Neural cell (in vitro differentiated cells): Measurements from ENCODE around the gene ZWILCH. TPM values are rescaled to one million over a fixed set of nuclear protein-coding genes. Genes with fewer than 3 reads are reported as not detected.
A peak's percentile ranks its signal among the peaks of the same experiment; 100 is the strongest.

ENCODE experiments used
- H2AFZ ChIP-seq: fragments of 200-600, 300-800 bp; sonication (generic), shearing (Covaris generic); 2 replicates; pipeline ENCODE4 v1.6.0; 2014; ENCODE audit warnings: low read depth, mild to moderate bottlenecking, antibody characterized with exemption, low read length, moderate library complexity
- H3F3A ChIP-seq: fragments of 200-600 bp; shearing (Covaris generic); 2 replicates; pipeline ENCODE4 v1.6.1; 2016; ENCODE audit warnings: mild to moderate bottlenecking, moderate library complexity, mixed read lengths, antibody characterized with exemption, low read length; ENCODE audit not compliant: insufficient read depth, poor library complexity, severe bottlenecking
- H3K27ac ChIP-seq: fragments of 200-600, 300-800 bp; sonication (generic), shearing (Covaris generic); 2 replicates; pipeline ENCODE4 v1.5.1; 2014; ENCODE audit warnings: mild to moderate bottlenecking, low read length, moderate library complexity
- H3K27me3 ChIP-seq: fragments of 300-800, 200-600 bp; sonication (generic), shearing (Covaris generic); 2 replicates; pipeline ENCODE4 v1.6.0; 2014; ENCODE audit warnings: mild to moderate bottlenecking, low read depth, low read length, moderate library complexity; ENCODE audit not compliant: insufficient read depth
- H3K36me3 ChIP-seq: fragments of 300-800, 200-600 bp; sonication (generic), shearing (Covaris generic); 2 replicates; pipeline ENCODE4 v1.5.1; 2014; ENCODE audit warnings: mild to moderate bottlenecking, antibody characterized with exemption, low read length, moderate library complexity; ENCODE audit not compliant: insufficient read depth
- H3K4me2 ChIP-seq: fragments of 300-800, 200-600 bp; sonication (generic), shearing (Covaris generic); 2 replicates; pipeline ENCODE4 v1.6.0; 2014; ENCODE audit warnings: mild to moderate bottlenecking, low read length
- H3K4me3 ChIP-seq: fragments of 300-800, 200-600 bp; sonication (generic), shearing (Covaris generic); 2 replicates; pipeline ENCODE4 v1.5.1; 2014; ENCODE audit warnings: mild to moderate bottlenecking, low read length, moderate library complexity
- H3K79me2 ChIP-seq: fragments of 200-600 bp; shearing (Covaris generic); replicated peaks from 2 replicates; pipeline ENCODE4 v1.6.0; 2014; ENCODE audit warnings: mild to moderate bottlenecking, low read length, moderate library complexity; ENCODE audit not compliant: insufficient read depth
- H3K9ac ChIP-seq: fragments of 300-800, 200-600 bp; sonication (generic), shearing (Covaris generic); 2 replicates; pipeline ENCODE4 v1.6.1; 2016; ENCODE audit warnings: mild to moderate bottlenecking, low read length, mixed read lengths
- H3K9me2 ChIP-seq: fragments of 200-600 bp; shearing (Covaris generic); 2 replicates; pipeline ENCODE4 v1.6.1; 2016; ENCODE audit warnings: mild to moderate bottlenecking, low read length, mixed read lengths; ENCODE audit not compliant: insufficient read depth
- H3K9me3 ChIP-seq: fragments of 200-600, 300-800 bp; sonication (generic), shearing (Covaris generic); 2 replicates; pipeline ENCODE4 v1.6.1; 2016; ENCODE audit warnings: mild to moderate bottlenecking, mixed run types, low read length, moderate library complexity, mixed read lengths
- H4K20me1 ChIP-seq: fragments of 200-600 bp; shearing (Covaris generic); 2 replicates; pipeline ENCODE4 v1.6.1; 2016; ENCODE audit warnings: mild to moderate bottlenecking, mixed run types; ENCODE audit not compliant: insufficient read depth
- CTCF ChIP-seq: fragments of 450-650 bp; IDR thresholded peaks from 2 replicates; pipeline ENCODE4 v1.5.1; 2014; ENCODE audit warnings: antibody characterized with exemption, mild to moderate bottlenecking, moderate library complexity; ENCODE audit not compliant: poor library complexity, severe bottlenecking
- EP300 ChIP-seq: fragments of 450-650 bp; conservative IDR thresholded peaks from 2 replicates; pipeline ENCODE4 v1.6.1; 2014; ENCODE audit warnings: antibody characterized with exemption, mild to moderate bottlenecking, moderate library complexity; ENCODE audit not compliant: poor library complexity, severe bottlenecking
- EZH2 ChIP-seq: fragments of 200-600, 300-800 bp; shearing (Covaris generic), sonication (generic); IDR thresholded peaks from 2 replicates; pipeline ENCODE4 v1.6.1; 2014; ENCODE audit warnings: antibody characterized with exemption, low read length, borderline replicate concordance, mild to moderate bottlenecking; ENCODE audit not compliant: insufficient read depth, poor library complexity, severe bottlenecking
- MXI1 ChIP-seq: fragments of 450-650 bp; conservative IDR thresholded peaks from 2 replicates; pipeline ENCODE4 v1.6.1; 2014; ENCODE audit warnings: antibody characterized with exemption, mild to moderate bottlenecking; ENCODE audit not compliant: poor library complexity, severe bottlenecking
- POLR2AphosphoS5 ChIP-seq: IDR thresholded peaks from 2 replicates; pipeline ENCODE4 v1.6.1; 2012
- RAD21 ChIP-seq: fragments of 450-650 bp; conservative IDR thresholded peaks from 2 replicates; pipeline ENCODE4 v1.6.1; 2014; ENCODE audit warnings: antibody characterized with exemption, mild to moderate bottlenecking, moderate library complexity
- REST ChIP-seq: IDR thresholded peaks from 2 replicates; pipeline ENCODE4 v1.6.1; 2012; ENCODE audit warnings: borderline replicate concordance
- SMC3 ChIP-seq: fragments of 450-650 bp; conservative IDR thresholded peaks from 2 replicates; pipeline ENCODE4 v1.6.1; 2014; ENCODE audit warnings: antibody characterized with exemption, mild to moderate bottlenecking, moderate library complexity; ENCODE audit not compliant: poor library complexity
- TAF1 ChIP-seq: IDR thresholded peaks from 2 replicates; pipeline ENCODE4 v1.6.1; 2012; ENCODE audit warnings: low read depth
- polyA plus RNA-seq: library from polyadenylated mRNA; depleted of rRNA; stranded (reverse); fragments of >200 nt; gene quantifications from 2 replicates; pipeline ENCODE4 v1.2.3, GENCODE V29; 2014

The ZWILCH gene
- polyA plus RNA-seq, 1 donor from 2014 or later: 63.1 TPM

GRCh38 chr15:66505430-66505811, 295 bp downstream of the ZWILCH start:
- no peaks in the 10 kb centered on the region for H3K9me2 ChIP-seq
- peak overlapping the region; percentile 84 for H3K9ac ChIP-seq
- no peaks in the 10 kb centered on the region for H3K9me3 ChIP-seq
- peak overlapping the region; percentile 90 for H3K4me2 ChIP-seq
- H4K20me1 ChIP-seq: no peaks in the 10 kb centered on the region
- no peak for TF ChIP-seq TAF1
- peak; percentile 26 for TF ChIP-seq REST
- TF ChIP-seq MXI1: no peak
- H3K36me3 ChIP-seq: peaks cover 6% of the 10 kb centered on the region
- peak overlapping the region; percentile 96 for H2AFZ ChIP-seq
- H3K79me2 ChIP-seq: peaks cover 42% of the 10 kb centered on the region
- H3F3A ChIP-seq: no peaks in the 10 kb centered on the region
- peak overlapping the region; percentile 83 for H3K4me3 ChIP-seq
- H3K27me3 ChIP-seq: no peaks in the 10 kb centered on the region
- peak overlapping the region; percentile 83 for H3K27ac ChIP-seq

GRCh38 chr15:66505818-66506217, 692 bp downstream of the ZWILCH start:
- H3K9ac ChIP-seq: peak overlapping the region; percentile 84
- no peak for TF ChIP-seq RAD21
- H2AFZ ChIP-seq: peak overlapping the region; percentile 96

GRCh38 chr15:66508293-66508883, 3.3 kb downstream of the ZWILCH start:
- no peaks in the 10 kb centered on the region for H3K36me3 ChIP-seq
- TF ChIP-seq REST (no peak), CTCF (no peak), EP300 (no peak), SMC3 (no peak), TAF1 (no peak), RAD21 (no peak), POLR2AphosphoS5 (no peak), MXI1 (no peak), EZH2 (no peak)
- no peak overlapping the region for H3K27ac ChIP-seq
- H3K4me2 ChIP-seq: no peak overlapping the region
- H3K9me3 ChIP-seq: no peaks in the 10 kb centered on the region
- H3K9ac ChIP-seq: no peak overlapping the region
- no peaks in the 10 kb centered on the region for H3K9me2 ChIP-seq
- H3K4me3 ChIP-seq: no peak overlapping the region
- H4K20me1 ChIP-seq: no peaks in the 10 kb centered on the region
- no peaks in the 10 kb centered on the region for H3F3A ChIP-seq
- peaks cover 23% of the 10 kb centered on the region for H3K79me2 ChIP-seq
- no peak overlapping the region for H2AFZ ChIP-seq
- H3K27me3 ChIP-seq: no peaks in the 10 kb centered on the region

More at GRCh38 chr15:66505818-66506217, 692 bp downstream of the ZWILCH start:
- H3K27ac ChIP-seq: peak overlapping the region; percentile 83
- peak overlapping the region; percentile 83 for H3K4me3 ChIP-seq
- H3K36me3 ChIP-seq: peaks cover 6% of the 10 kb centered on the region
- no peaks in the 10 kb centered on the region for H3K9me3 ChIP-seq
- peaks cover 42% of the 10 kb centered on the region for H3K79me2 ChIP-seq
- peak overlapping the region; percentile 90 for H3K4me2 ChIP-seq
- H3K9me2 ChIP-seq: no peaks in the 10 kb centered on the region
- no peaks in the 10 kb centered on the region for H4K20me1 ChIP-seq
- H3K27me3 ChIP-seq: no peaks in the 10 kb centered on the region
- no peaks in the 10 kb centered on the region for H3F3A ChIP-seq
